Measurements from ENCODE around the gene NRG3. TPM values are rescaled to one million over a fixed set of nuclear protein-coding genes. Genes with fewer than 3 reads are reported as not detected.

Gene NRG3
- total RNA-seq, 1 donor from 2014 or later: not detected

DNA sequence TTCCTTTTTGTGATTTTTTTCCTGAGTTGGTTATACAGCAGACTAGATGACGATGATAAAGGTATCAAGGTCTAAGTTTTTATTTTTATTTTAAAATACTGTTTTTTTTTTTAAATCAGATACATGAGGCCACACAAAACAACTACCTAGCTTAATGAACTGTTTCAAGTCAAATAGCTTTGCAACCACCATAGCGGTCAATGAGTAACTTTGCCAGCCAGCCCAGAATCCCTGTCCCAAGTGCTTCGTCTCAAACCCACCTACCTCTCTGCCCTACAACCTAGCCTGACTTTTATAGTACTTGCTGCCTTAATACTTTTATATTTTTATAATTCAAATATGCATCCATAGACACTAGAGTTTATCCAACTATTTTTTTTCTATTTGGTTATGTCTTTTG lies 676.5 kb downstream of the NRG3 start:
- H3K9me3 Mint-ChIP-seq (ENCODE audit: low read depth): no peaks in the 10 kb centered on the region
- no peaks in the 10 kb centered on the region for H3K36me3 Mint-ChIP-seq (ENCODE audit: low read depth)
- no peak for TF ChIP-seq CTCF (IDR thresholded peaks at IDR 0.05)
- no peaks in the 10 kb centered on the region for H3K27me3 Mint-ChIP-seq (ENCODE audit: low read depth)
- H3K27ac Mint-ChIP-seq (ENCODE audit: unreplicated experiment): no peak overlapping the region
- no peak for DNase-seq (ENCODE audit: low spot score)
- H3K4me3 Mint-ChIP-seq (ENCODE audit: unreplicated experiment): no peak overlapping the region
- H3K4me1 Mint-ChIP-seq (ENCODE audit: low read depth): no peaks in the 10 kb centered on the region

- H3K4me1 Mint-ChIP-seq (ENCODE audit: low read depth): no peaks in the 10 kb centered on the region
- no peak for DNase-seq (ENCODE audit: low spot score)
- H3K9me3 Mint-ChIP-seq (ENCODE audit: low read depth): no peaks in the 10 kb centered on the region
- H3K4me3 Mint-ChIP-seq (ENCODE audit: unreplicated experiment): no peak overlapping the region
- no peak for TF ChIP-seq CTCF (IDR thresholded peaks at IDR 0.05)
- H3K27ac Mint-ChIP-seq (ENCODE audit: unreplicated experiment): no peak overlapping the region
- no peaks in the 10 kb centered on the region for H3K27me3 Mint-ChIP-seq (ENCODE audit: low read depth)
- no peaks in the 10 kb centered on the region for H3K36me3 Mint-ChIP-seq (ENCODE audit: low read depth)
Observed at GRCh38 chr10:82552267-82552666, 677.3 kb downstream of the NRG3 start.

DNA sequence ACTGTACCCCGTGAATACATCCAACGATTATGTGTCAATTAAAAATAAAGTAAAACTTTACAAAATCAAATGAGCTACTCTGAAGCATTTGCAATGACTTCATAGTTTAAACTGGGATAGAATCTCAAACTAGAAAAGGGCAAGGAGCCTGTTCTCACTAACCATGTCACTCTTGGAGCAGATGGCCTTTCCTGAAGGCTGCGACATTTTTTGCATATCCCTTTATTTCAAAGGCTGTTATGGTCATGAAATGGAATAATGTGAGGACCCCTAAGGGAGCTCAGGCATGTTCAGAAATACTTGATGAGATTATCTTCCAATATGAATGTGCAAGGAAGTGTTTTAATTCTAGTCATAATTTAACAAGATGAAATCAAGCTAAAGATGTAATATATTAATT lies 679.4 kb downstream of the NRG3 start:
- Mint-ChIP-seq H3K4me3 (ENCODE audit: unreplicated experiment) (no peak overlapping the region), H3K4me1 (ENCODE audit: low read depth) (no peaks in the 10 kb centered on the region), H3K36me3 (ENCODE audit: low read depth) (no peaks in the 10 kb centered on the region), H3K27me3 (ENCODE audit: low read depth) (no peaks in the 10 kb centered on the region), H3K9me3 (ENCODE audit: low read depth) (no peaks in the 10 kb centered on the region), H3K27ac (ENCODE audit: unreplicated experiment) (no peak overlapping the region)
- no peak for DNase-seq (ENCODE audit: low spot score)
- TF ChIP-seq CTCF (IDR thresholded peaks at IDR 0.05): no peak

- Mint-ChIP-seq H3K27me3 (ENCODE audit: low read depth) (no peaks in the 10 kb centered on the region), H3K4me3 (ENCODE audit: unreplicated experiment) (no peak overlapping the region), H3K4me1 (ENCODE audit: low read depth) (no peaks in the 10 kb centered on the region), H3K36me3 (ENCODE audit: low read depth) (no peaks in the 10 kb centered on the region), H3K27ac (ENCODE audit: unreplicated experiment) (no peak overlapping the region), H3K9me3 (ENCODE audit: low read depth) (no peaks in the 10 kb centered on the region)
- no peak for DNase-seq (ENCODE audit: low spot score)
- no peak for TF ChIP-seq CTCF (IDR thresholded peaks at IDR 0.05)
Observed at GRCh38 chr10:82558014-82558607, 683.1 kb downstream of the NRG3 start.

DNA sequence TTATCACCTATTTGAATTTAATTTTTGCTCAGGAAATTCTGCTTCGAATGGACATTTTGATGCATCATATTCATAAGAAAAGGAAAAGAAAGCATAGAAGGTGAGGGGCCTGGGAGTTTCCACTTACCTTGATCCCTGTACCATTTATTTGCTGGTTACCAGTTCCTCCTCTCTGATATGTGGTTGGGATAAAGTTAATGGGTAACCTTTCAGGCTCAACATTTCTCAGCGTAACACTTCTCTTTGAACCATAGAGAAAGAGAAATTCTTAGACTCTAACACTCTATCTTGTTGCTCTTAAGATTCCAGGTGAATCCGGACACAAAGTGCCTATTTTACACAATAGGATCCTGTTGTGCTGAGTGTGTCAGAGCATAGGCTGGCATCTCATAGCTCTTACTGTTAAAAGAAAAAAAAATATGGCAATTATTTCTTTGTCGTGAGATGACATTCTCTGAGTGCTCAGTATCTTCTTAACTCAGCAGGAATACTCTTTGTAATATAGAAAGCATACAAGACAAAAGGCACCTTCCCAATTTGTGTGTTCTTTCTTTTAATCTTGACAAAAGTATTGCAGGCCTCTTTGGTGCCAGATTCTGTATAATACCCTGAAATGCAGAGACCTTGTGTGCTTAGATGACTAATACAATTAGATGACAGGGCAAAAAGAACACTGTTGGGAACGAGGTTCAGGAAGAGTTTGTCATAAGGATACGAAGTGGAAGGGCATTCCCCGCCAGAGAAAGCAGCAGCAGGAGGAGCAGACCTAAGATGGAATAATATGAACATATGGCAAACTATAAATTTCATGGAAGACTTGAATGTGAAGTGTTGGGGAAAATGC lies 689.6 kb downstream of the NRG3 start:
- Mint-ChIP-seq H3K9me3 (ENCODE audit: low read depth) (no peaks in the 10 kb centered on the region), H3K27ac (ENCODE audit: unreplicated experiment) (no peak overlapping the region), H3K4me3 (ENCODE audit: unreplicated experiment) (no peak overlapping the region), H3K4me1 (ENCODE audit: low read depth) (no peaks in the 10 kb centered on the region), H3K36me3 (ENCODE audit: low read depth) (no peaks in the 10 kb centered on the region), H3K27me3 (ENCODE audit: low read depth) (peaks cover 2% of the 10 kb centered on the region)
- DNase-seq (ENCODE audit: low spot score): no peak
- no peak for TF ChIP-seq CTCF (IDR thresholded peaks at IDR 0.05)
